T-helper 17 cell (primary cell): Measurements from ENCODE around the gene ADAMTS17. TPM values are rescaled to one million over a fixed set of nuclear protein-coding genes. Genes with fewer than 3 reads are reported as not detected.

Source experiments
- ATAC-seq: fragments of 150-1000 bp; cut with Tn5 transposase; 2 replicates; pipeline ENCODE4 v1.10.0; 2021; ENCODE audit warnings: mild to moderate bottlenecking, moderate library complexity
- DNase-seq, 3 donors: peaks; one replicate each; pipeline versions ENCODE4 v3.0.0 to v3.0.0-alpha.2; 2020 to 2021
- H3K9me3 ChIP-seq: one replicate; pipeline ENCODE4 v1.7.0; 2013; ENCODE audit warnings: low read length, mild to moderate bottlenecking; ENCODE audit not compliant: control insufficient read depth, poor library complexity, severe bottlenecking
- H3K27ac Mint-ChIP-seq: one replicate; pipeline ENCODE4 v1.8.0; 2022; ENCODE audit warnings: mild to moderate bottlenecking, moderate library complexity, mixed read lengths
- H3K27me3 Mint-ChIP-seq: one replicate; pipeline ENCODE4 v1.8.0; 2022; ENCODE audit warnings: mixed read lengths
- H3K36me3 Mint-ChIP-seq: one replicate; pipeline ENCODE4 v1.8.0; 2022; ENCODE audit warnings: low read depth, mixed read lengths
- H3K4me1 Mint-ChIP-seq: one replicate; pipeline ENCODE4 v1.8.0; 2022; ENCODE audit warnings: mild to moderate bottlenecking, mixed read lengths
- H3K4me3 Mint-ChIP-seq: one replicate; pipeline ENCODE4 v1.8.0; 2022; ENCODE audit warnings: mild to moderate bottlenecking, moderate library complexity, mixed read lengths
- total RNA-seq, 4 donors: library from RNA in 2 of 4; stranded (reverse) in 2 of 4; gene quantifications; one replicate each; pipeline ENCODE4 v1.2.3 and lab custom pipeline; 2022 to 2026

ADAMTS17 gene
- total RNA-seq, 2 donors from 2014 or later, result 8.1 to 10.6 TPM

DNA sequence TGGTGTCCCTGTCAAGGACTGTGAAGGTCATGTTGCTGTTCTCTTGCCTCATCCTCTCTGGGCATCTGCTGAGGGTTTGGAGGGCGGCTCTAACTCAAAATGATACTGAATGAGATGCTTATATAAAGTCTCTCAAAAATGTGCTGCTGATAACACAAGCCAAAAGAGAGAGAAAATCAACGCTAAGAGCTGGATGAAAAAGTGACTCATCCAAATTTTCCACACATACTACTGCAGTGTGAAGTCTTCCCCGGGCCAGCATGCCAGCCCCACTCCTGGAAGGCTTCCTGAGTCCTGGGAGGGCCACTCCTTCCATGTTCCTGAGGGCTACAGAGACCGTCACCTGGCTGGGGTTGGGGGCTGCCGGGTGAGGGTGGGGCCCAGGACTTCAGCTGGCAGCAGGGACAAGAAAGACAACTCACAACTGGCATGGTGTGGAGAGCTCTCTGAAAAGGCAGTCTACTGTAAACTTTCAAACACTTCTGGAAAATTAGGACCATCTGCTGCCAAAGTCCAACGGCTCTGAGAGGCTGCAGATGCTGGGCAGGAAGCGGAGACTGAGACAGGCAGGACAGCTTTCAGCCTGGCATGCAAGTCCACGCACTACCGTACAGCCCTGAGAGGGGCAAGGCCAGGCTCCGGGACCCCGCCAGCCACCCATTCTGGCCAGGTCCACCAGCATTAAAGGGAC lies 200.3 kb downstream of the ADAMTS17 start:
- DNase-seq (no peak), ATAC-seq (no peak)
- H3K36me3 Mint-ChIP-seq, result peaks cover 2% of the 10 kb centered on the region
- H3K27ac Mint-ChIP-seq, result no peak overlapping the region
- no peaks in the 10 kb centered on the region for H3K9me3 ChIP-seq
- no peak overlapping the region for H3K4me3 Mint-ChIP-seq
- H3K4me1 Mint-ChIP-seq, result peaks cover 6% of the 10 kb centered on the region
- no peaks in the 10 kb centered on the region for H3K27me3 Mint-ChIP-seq

DNA sequence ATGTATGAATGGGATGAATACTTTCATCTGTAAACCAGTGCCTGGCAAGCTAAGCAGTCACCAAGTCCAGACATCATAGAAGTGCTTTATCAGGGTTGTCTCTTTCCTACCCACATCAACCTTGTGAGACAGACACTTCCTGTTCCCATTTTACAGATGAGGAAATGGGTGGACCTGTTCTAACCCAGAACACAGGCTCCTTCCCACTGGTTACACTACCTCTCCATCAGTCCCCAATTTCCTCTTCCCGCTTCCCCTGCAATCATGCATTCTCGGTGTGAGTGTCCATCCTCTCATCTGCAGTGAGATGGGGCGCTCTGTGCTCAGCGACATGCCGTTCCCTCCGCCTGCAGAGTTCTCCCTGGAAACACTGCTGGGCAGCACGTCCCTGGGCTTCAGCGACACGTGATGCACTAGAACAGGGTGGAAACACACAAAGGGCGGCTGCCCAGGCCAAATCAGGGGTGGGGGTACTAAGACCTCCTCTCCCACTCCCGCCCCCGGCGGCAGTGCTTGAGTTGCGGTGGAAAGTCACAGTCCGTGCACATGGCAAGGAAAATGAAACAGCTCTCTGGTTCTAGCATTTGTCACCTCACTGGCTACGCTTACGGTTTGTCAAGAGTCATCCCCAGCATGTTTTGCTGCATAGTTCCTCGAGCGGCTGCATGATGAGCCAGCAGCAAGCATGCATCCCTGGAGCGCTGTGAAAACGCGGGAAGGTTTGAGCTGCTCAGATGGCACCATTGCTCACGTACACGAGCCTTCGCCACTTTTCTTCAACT lies 201.1 kb downstream of the ADAMTS17 start:
- H3K9me3 ChIP-seq, result no peaks in the 10 kb centered on the region
- Mint-ChIP-seq H3K4me1 (peaks cover 6% of the 10 kb centered on the region), H3K27ac (peak overlapping the region; percentile 51), H3K36me3 (peaks cover 2% of the 10 kb centered on the region), H3K27me3 (no peaks in the 10 kb centered on the region), H3K4me3 (no peak overlapping the region)
- DNase-seq (no peak), ATAC-seq (no peak)

DNA sequence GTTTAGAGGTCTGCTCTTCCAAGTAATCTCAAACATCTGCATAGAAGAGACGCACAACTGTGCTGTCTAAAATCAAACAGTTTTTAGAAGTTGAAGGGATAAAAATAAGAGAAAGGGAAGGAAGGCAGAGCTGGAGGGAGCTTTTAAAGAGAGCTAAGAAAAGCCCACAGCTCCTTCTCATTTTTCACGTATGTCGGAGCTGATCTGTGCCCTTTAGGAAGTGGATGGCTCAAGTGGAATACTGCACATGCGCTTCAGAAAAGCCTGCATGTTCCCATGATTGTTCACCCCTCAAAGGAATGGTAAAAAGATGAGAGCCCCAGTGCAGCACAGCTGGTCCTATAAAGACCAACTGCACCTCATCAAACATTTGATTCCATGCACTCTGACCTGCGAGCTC lies 207.2 kb downstream of the ADAMTS17 start:
- ATAC-seq, result no peak
- Mint-ChIP-seq H3K36me3 (peaks cover 2% of the 10 kb centered on the region), H3K27ac (no peak overlapping the region), H3K4me1 (no peaks in the 10 kb centered on the region), H3K27me3 (no peaks in the 10 kb centered on the region), H3K4me3 (no peak overlapping the region)
- no peaks in the 10 kb centered on the region for H3K9me3 ChIP-seq
- DNase-seq, result no peak

DNA sequence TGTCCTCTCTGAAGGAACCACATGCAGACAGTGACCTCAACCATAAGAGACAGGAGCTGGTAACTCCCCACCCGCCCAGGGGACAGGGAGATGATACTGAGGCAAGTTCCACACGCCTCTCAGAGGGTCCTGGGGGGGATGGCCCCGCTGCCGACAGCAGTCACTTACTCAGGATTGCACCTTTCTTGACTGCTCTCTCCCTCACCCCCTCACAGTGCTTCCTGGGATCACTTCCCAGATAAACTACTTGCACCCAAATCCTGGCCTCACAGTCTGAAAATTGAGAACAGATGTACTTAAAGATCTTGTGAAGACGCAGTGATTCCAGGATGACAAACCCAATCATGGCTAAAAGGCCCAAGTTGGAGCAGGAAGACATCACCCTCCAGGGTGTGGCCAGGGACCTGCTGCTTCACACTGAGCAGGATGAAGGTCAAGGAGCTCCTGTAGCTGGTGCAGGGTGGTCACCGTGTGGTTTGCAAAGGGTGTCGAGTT lies 207.6 kb downstream of the ADAMTS17 start:
- DNase-seq (no peak), ATAC-seq (no peak)
- Mint-ChIP-seq H3K27ac (no peak overlapping the region), H3K27me3 (no peaks in the 10 kb centered on the region), H3K4me1 (no peaks in the 10 kb centered on the region), H3K4me3 (no peak overlapping the region), H3K36me3 (peaks cover 2% of the 10 kb centered on the region)
- no peaks in the 10 kb centered on the region for H3K9me3 ChIP-seq

DNA sequence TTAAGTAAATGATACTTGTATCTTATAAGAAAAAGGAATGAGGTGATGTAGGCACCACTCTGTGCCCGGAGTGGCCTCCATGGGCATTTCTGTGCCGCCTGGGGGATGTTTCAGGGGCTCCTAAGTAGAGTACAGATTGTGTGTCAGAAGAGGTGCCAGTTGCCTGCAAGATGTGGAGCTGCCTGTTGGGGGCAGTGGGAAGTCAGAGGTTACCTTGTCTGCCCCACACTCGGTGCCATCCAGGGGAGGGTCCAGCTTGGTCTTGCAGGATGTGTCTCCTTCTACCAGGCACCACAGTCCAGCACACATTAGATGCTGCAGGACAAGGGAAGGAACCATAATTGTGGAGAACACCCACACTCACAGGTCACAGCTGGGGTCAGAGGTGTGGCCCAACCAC lies 208.8 kb downstream of the ADAMTS17 start:
- H3K9me3 ChIP-seq, result no peaks in the 10 kb centered on the region
- Mint-ChIP-seq H3K36me3 (peaks cover 2% of the 10 kb centered on the region), H3K27me3 (no peaks in the 10 kb centered on the region), H3K4me3 (no peak overlapping the region), H3K27ac (no peak overlapping the region), H3K4me1 (no peaks in the 10 kb centered on the region)
- DNase-seq (no peak), ATAC-seq (no peak)

DNA sequence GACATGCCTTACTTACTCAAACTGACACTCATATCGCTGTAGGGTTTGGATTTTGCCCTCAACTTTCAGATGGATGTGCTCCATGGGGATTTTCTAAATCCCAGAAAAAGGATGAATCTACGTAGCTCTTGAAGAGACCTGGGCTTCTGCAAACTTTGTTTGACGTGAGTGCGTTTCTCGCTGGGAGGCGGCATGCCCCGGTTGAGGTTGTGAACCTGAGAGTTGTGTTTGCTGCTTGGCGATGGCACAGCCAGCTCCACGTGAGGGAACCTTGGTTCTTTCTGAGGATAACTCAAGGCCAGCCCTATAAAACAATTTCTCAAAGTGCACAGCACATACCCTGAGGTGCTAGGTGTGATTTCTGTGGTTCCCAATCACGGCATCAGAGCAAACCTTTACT lies 209.5 kb downstream of the ADAMTS17 start:
- no peak for DNase-seq
- Mint-ChIP-seq H3K4me1 (no peaks in the 10 kb centered on the region), H3K27ac (peak overlapping the region; percentile 54), H3K4me3 (peak overlapping the region; percentile 79), H3K36me3 (peaks cover 2% of the 10 kb centered on the region), H3K27me3 (no peaks in the 10 kb centered on the region)
- no peaks in the 10 kb centered on the region for H3K9me3 ChIP-seq
- ATAC-seq, result no peak

DNA sequence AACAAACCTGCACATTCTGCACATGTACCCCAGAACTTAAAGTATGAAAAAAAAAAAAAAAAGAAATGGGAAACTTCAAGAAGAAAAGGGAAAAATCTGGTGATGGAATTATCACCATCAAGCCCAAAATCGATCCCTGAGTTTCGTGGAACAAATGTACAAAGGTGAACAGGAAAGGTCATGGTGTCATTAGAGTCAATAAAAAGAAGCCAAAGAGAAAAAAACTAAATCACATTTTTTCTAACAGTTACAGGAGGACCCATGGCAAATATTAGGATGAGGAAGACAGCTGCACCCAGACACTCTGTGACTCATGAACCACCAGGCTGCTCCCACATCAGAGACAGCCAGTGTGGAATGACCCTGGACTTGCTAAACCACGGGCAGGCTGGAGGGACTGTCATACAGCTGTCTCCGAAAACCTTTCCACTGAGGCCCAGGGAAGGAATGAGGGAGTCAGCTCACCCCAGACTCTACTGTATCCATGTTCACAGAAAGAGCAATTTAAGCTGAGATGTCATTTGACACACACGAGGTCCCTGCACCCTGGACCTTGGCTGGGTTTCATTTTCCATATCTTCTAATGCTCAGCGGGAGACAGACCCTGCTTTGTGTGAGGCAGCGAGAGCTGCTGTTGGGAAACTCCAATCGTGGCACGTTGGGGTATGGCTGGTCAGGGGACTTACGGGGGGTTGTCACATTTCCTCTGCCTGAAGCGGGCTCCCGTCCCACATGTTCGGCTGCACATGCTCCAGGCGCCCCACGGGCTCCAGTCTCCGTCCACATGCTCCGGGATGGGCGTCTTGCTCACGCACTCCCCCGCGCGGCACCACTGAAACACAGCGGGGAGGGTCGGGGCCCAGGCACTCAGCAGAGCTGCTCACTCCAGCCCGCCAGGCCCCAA lies 210.2 kb downstream of the ADAMTS17 start:
- Mint-ChIP-seq H3K27me3 (no peaks in the 10 kb centered on the region), H3K4me3 (peak overlapping the region; percentile 79), H3K27ac (no peak overlapping the region), H3K4me1 (peaks cover 3% of the 10 kb centered on the region), H3K36me3 (peaks cover 2% of the 10 kb centered on the region)
- no peaks in the 10 kb centered on the region for H3K9me3 ChIP-seq
- ATAC-seq, result peak; percentile 50
- DNase-seq, result no peak

DNA sequence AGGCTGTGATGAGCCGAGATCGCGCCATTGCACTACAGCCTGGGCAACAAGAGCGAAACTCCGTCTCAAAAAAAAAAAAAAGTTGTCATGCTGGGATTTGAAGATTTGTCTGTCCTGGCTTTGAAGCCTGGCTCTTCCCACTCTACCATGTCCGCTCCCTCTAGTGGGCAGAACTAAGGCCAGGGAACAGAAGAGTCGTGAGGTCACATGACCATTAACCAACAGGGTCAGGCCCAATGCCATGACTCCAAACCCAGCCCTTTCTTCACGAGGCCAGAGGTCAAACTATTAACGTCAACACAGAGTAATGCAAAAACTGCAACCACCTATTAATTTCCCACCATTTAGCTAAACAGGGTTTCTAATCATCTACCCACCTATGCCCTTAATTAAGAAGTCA lies 212.1 kb downstream of the ADAMTS17 start:
- Mint-ChIP-seq H3K36me3 (peaks cover 4% of the 10 kb centered on the region), H3K4me1 (peaks cover 4% of the 10 kb centered on the region), H3K27me3 (no peaks in the 10 kb centered on the region), H3K27ac (no peak overlapping the region), H3K4me3 (no peak overlapping the region)
- DNase-seq, result no peak
- no peaks in the 10 kb centered on the region for H3K9me3 ChIP-seq
- ATAC-seq, result no peak

DNA sequence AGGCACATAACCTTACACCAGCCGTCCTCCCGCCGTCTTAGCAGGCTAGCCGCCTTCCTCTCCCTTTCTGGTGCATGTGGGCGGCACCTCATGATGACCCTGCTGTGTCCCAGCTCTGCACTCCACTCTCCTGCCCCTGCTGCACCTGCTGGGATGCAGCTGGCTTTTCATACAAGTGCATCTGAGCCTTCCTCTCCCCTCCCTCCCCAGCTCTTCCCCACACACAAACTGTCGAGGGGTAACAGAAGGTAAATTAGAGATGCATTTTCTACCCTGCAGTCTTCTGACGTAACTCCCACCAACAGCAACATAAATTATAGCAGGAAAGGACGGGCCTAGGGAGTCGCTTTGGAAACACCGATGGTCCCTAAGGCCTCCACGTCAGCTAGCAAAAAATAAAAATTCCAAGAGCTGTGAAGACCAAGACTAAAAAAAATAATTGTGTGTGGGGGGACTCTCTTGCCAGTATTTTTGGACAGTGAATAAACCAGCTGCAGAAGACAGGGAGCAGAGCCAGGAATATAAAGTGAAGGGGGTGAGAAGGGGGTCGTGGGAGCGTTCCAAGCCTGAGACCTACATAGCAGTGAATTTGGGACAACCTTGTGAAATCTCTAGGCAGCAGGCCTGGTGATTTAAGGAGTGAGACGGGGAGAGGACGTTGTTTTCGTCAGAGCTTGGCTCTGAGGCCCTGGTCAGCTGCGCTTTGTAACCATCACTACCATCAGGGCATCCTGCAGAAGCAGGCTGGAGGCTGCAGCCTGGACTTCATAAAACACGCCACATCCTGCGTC lies 216.2 kb downstream of the ADAMTS17 start:
- no peak for DNase-seq
- H3K4me1 Mint-ChIP-seq, result peaks cover 4% of the 10 kb centered on the region
- no peak overlapping the region for H3K27ac Mint-ChIP-seq
- H3K4me3 Mint-ChIP-seq, result no peak overlapping the region
- peaks cover 2% of the 10 kb centered on the region for H3K36me3 Mint-ChIP-seq
- no peak for ATAC-seq
- no peaks in the 10 kb centered on the region for H3K27me3 Mint-ChIP-seq
- no peaks in the 10 kb centered on the region for H3K9me3 ChIP-seq

DNA sequence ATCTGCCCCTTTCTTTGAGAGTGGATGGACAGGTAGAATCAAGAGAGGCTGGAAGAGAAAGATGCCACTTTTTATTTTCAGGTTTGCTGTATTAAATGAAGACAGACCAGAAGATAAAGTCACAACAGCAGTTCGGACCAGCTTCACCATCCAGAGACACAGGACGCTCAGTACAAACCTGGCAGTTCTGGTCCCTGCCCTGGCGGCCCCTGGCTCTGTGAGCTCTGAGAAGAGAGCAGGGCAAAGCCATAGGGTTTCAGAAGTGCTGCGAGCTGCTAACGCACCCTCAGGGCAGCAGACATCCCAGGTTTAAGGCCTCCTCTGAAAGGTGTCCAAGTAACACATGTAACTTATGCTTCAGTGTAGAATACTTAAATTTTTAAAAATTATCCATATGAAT lies 216.8 kb downstream of the ADAMTS17 start:
- peaks cover 4% of the 10 kb centered on the region for H3K4me1 Mint-ChIP-seq
- H3K4me3 Mint-ChIP-seq, result no peak overlapping the region
- H3K36me3 Mint-ChIP-seq, result peaks cover 2% of the 10 kb centered on the region
- no peaks in the 10 kb centered on the region for H3K9me3 ChIP-seq
- H3K27ac Mint-ChIP-seq, result no peak overlapping the region
- DNase-seq (no peak), ATAC-seq (no peak)
- no peaks in the 10 kb centered on the region for H3K27me3 Mint-ChIP-seq

DNA sequence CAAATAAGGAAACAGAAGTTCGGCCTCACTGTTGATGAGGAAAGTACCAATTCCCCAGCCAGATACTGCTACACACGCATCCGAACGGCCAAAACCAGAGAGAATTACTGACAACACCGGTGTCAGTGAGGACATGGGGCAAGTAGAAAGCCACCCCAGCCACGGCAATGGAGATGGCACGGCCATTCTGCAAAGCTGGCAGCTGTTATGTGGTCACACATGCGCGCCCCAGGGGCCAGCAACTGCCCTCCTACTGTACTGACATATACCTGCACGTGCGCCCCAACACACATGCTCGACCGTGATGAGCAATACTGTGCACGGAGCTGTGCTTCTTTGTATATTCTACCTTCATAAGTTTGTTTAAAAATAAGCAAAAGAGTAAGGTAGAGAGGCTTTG lies 217.4 kb downstream of the ADAMTS17 start:
- Mint-ChIP-seq H3K36me3 (peaks cover 2% of the 10 kb centered on the region), H3K4me1 (peaks cover 4% of the 10 kb centered on the region)
- no peaks in the 10 kb centered on the region for H3K9me3 ChIP-seq

DNA sequence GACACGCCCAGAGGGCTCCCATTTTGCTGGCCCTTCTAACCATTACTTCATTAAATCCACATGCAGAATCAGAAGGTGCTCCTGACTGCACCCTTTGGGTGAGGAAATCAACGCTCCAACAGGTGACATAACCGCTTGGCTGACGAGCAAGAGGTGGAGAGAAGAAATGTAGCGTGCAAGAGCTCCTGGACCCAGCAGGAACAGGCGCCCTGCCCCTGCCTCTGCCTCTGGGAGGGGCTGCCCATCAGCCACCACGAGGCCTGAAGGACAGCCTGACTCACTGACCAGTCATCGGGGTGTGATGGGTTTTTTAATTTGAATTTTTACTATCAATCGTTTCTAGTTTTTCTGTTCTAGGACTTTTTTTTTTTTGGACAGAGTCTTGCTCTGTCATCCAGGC lies 218.2 kb downstream of the ADAMTS17 start:
- no peak overlapping the region for H3K27ac Mint-ChIP-seq
- no peak overlapping the region for H3K4me3 Mint-ChIP-seq
- no peak for ATAC-seq
- peaks cover 2% of the 10 kb centered on the region for H3K36me3 Mint-ChIP-seq
- DNase-seq, result no peak
- no peaks in the 10 kb centered on the region for H3K27me3 Mint-ChIP-seq
- H3K9me3 ChIP-seq, result no peaks in the 10 kb centered on the region
- H3K4me1 Mint-ChIP-seq, result peaks cover 4% of the 10 kb centered on the region

More for the DNA sequence above, 217.4 kb downstream of the ADAMTS17 start:
- no peak for ATAC-seq
- no peak for DNase-seq
- no peak overlapping the region for H3K4me3 Mint-ChIP-seq
- no peaks in the 10 kb centered on the region for H3K27me3 Mint-ChIP-seq
- no peak overlapping the region for H3K27ac Mint-ChIP-seq
